Testis (tissue), 2 donors: ENCODE data around the gene ERRFI1.

Experiments
- CTCF ChIP-seq, 3 experiments: fragments of 450-650 bp in 2 of 3; fragments of 200-600 bp in 1 of 3; sonication (generic) in 1 of 3; IDR thresholded peaks; one replicate each; pipeline ENCODE4 v1.5.1; 2016 to 2019; ENCODE audit warnings: antibody characterized with exemption in 3 of 3, mild to moderate bottlenecking in 2 of 3, moderate library complexity in 1 of 3
- POLR2A ChIP-seq: fragments of 450-650 bp; IDR thresholded peaks from one replicate; pipeline ENCODE4 v1.6.1; 2017; ENCODE audit warnings: antibody characterized with exemption, mild to moderate bottlenecking, moderate library complexity

- no peak for TF ChIP-seq CTCF (IDR thresholded peaks at IDR 0.05)
- TF ChIP-seq POLR2A, result no peak
Measured at GRCh38 chr1:8020032-8020431, 6.1 kb downstream of the ERRFI1 start.
